WTC11 (cell line): Measurements from ENCODE around the gene MFSD12. TPM values are rescaled to one million over a fixed set of nuclear protein-coding genes. Genes with fewer than 3 reads are reported as not detected.

ENCODE experiments used
- ATAC-seq: fragments of 200-7000 bp; cut with Tn5 transposase; 2 replicates; pipeline ENCODE4 v1.10.0; 2021; ENCODE audit warnings: mild to moderate bottlenecking, moderate library complexity
- CTCF ChIA-PET: fragments of 300-600 bp; sonication (Branson Sonifier 250); formaldehyde crosslinking; loops from one replicate; lab custom pipeline; 2021; ENCODE audit warnings: antibody characterized with exemption; lab: Charles Lee
- POLR2A ChIA-PET: fragments of 350-600 bp; sonication (Branson Sonifier 250); formaldehyde crosslinking; loops from one replicate; lab custom pipeline; 2021; ENCODE audit warnings: antibody characterized with exemption; lab: Charles Lee
- DNase-seq: peaks from one replicate; pipeline ENCODE4 v3.0.0; 2021; ENCODE audit warnings: low spot score
- H3K27ac Mint-ChIP-seq: 2 replicates; pipeline ENCODE4 v1.8.0; 2021; ENCODE audit warnings: mixed read lengths
- H3K27me3 Mint-ChIP-seq: 2 replicates; pipeline ENCODE4 v1.8.0; 2021; ENCODE audit warnings: low read depth, mild to moderate bottlenecking, moderate library complexity, mixed read lengths
- H3K36me3 Mint-ChIP-seq: 2 replicates; pipeline ENCODE4 v1.8.0; 2021; ENCODE audit warnings: mixed read lengths
- H3K4me1 Mint-ChIP-seq: 2 replicates; pipeline ENCODE4 v1.8.0; 2022; ENCODE audit warnings: mixed read lengths
- H3K4me3 Mint-ChIP-seq: 2 replicates; pipeline ENCODE4 v1.8.0; 2021; ENCODE audit warnings: mild to moderate bottlenecking, moderate library complexity, mixed read lengths
- H3K9me3 Mint-ChIP-seq: 2 replicates; pipeline ENCODE4 v1.8.0; 2021; ENCODE audit warnings: mixed read lengths
- ARID4B ChIP-seq: sonication (generic); formaldehyde crosslinking; IDR thresholded peaks from 2 replicates; pipeline ENCODE4 v1.8.0; 2023; ENCODE audit warnings: missing genetic modification reagents, mild to moderate bottlenecking, borderline replicate concordance
- ESRRA ChIP-seq: sonication (generic); formaldehyde crosslinking; IDR thresholded peaks from 2 replicates; pipeline ENCODE4 v1.8.1; 2022; ENCODE audit warnings: mild to moderate bottlenecking, missing genetic modification reagents, borderline replicate concordance
- ETV6 ChIP-seq: sonication (generic); formaldehyde crosslinking; IDR thresholded peaks from 2 replicates; pipeline ENCODE4 v1.8.1; 2022; ENCODE audit warnings: mild to moderate bottlenecking, missing genetic modification reagents
- MYBL2 ChIP-seq: sonication (generic); formaldehyde crosslinking; IDR thresholded peaks from 2 replicates; pipeline ENCODE4 v1.8.1; 2023; ENCODE audit warnings: mild to moderate bottlenecking, moderate library complexity, missing genetic modification reagents
- NFE2L1 ChIP-seq: sonication (generic); formaldehyde crosslinking; IDR thresholded peaks from 2 replicates; pipeline ENCODE4 v1.8.1; 2023; ENCODE audit warnings: missing genetic modification reagents
- NFYB ChIP-seq: sonication (generic); formaldehyde crosslinking; conservative IDR thresholded peaks from 2 replicates; pipeline ENCODE4 v1.8.0; 2022; ENCODE audit warnings: low read depth, missing genetic modification reagents
- NR3C1 ChIP-seq: sonication (generic); formaldehyde crosslinking; conservative IDR thresholded peaks from 2 replicates; pipeline ENCODE4 v1.8.1; 2023; ENCODE audit warnings: low read depth, mild to moderate bottlenecking, missing genetic modification reagents
- RELA ChIP-seq: sonication (generic); formaldehyde crosslinking; IDR thresholded peaks from 2 replicates; pipeline ENCODE4 v1.8.1; 2022; ENCODE audit warnings: missing genetic modification reagents, mild to moderate bottlenecking, borderline replicate concordance
- SMAD4 ChIP-seq: sonication (generic); formaldehyde crosslinking; IDR thresholded peaks from 2 replicates; pipeline ENCODE4 v1.8.0; 2022; ENCODE audit warnings: mild to moderate bottlenecking, missing genetic modification reagents
- TEAD1 ChIP-seq: sonication (generic); formaldehyde crosslinking; IDR thresholded peaks from 2 replicates; pipeline ENCODE4 v1.8.0; 2022; ENCODE audit warnings: mild to moderate bottlenecking, missing genetic modification reagents
- ZBTB21 ChIP-seq: sonication (generic); formaldehyde crosslinking; IDR thresholded peaks from 2 replicates; pipeline ENCODE4 v1.8.1; 2023; ENCODE audit warnings: mild to moderate bottlenecking, missing genetic modification reagents, borderline replicate concordance
- ZNF317 ChIP-seq: sonication (generic); formaldehyde crosslinking; IDR thresholded peaks from 2 replicates; pipeline ENCODE4 v1.8.1; 2023; ENCODE audit warnings: low read depth, mild to moderate bottlenecking, moderate library complexity, missing genetic modification reagents, borderline replicate concordance
- ZNF416 ChIP-seq: fragments of 250-450 bp; sonication (Bioruptor Pico); IDR thresholded peaks from 2 replicates; pipeline ENCODE4 v1.9.0; 2021; ENCODE audit warnings: mild to moderate bottlenecking, inconsistent platforms
- total RNA-seq: library from RNA; stranded (reverse); gene quantifications from 3 replicates; pipeline ENCODE4 v1.2.3, GENCODE V29; 2021
- TF ChIP-seq, protein P1 (sequence below): sonication (generic); formaldehyde crosslinking; IDR thresholded peaks from 2 replicates; pipeline ENCODE4 v1.8.1; 2023; ENCODE audit warnings: mild to moderate bottlenecking, moderate library complexity, missing genetic modification reagents
- TF ChIP-seq, protein P2 (sequence below): sonication (generic); formaldehyde crosslinking; IDR thresholded peaks from 2 replicates; pipeline ENCODE4 v1.8.0; 2023; ENCODE audit warnings: missing genetic modification reagents
- TF ChIP-seq, protein P3 (sequence below): sonication (generic); formaldehyde crosslinking; IDR thresholded peaks from 2 replicates; pipeline ENCODE4 v1.8.0; 2022; ENCODE audit warnings: mild to moderate bottlenecking, missing genetic modification reagents
- TF ChIP-seq, protein P4 (sequence below): fragments of 250-450 bp; sonication (Bioruptor Pico); conservative IDR thresholded peaks from 2 replicates; pipeline ENCODE4 v1.9.0; 2021; ENCODE audit warnings: mild to moderate bottlenecking

Gene MFSD12
- total RNA-seq, 1 experiment from 2014 or later = 59.9 TPM

DNA sequence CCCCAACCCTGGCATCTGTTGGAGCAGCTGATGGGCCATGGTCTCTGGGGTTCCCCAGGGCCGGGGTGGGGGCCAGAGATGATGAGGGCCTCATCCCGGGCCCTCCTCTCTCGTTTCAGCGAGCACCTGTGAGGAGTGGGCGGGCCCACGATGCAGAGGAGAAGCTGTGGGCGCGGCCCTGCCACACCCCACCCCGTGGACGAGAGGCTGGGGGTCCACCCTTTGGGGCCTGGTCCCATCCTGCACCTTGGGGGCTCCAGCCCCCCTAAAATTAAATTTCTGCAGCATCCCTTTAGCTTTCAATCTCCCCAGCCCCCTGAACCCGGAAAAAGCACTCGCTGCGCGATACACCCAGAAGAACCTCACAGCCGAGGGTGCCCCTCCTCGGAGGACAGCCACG is 21.0 kb upstream of the MFSD12 start:
- Mint-ChIP-seq H3K9me3 (no peaks in the 10 kb centered on the region), H3K4me3 (peak overlapping the region; percentile 75)
- POLR2A ChIA-PET = interaction anchor here (0.6 to 3.3 kb wide), 4 partner anchors 13 to 44 kb away, joined by 3 to 12 read pairs (median 4); no protein-coding TSS in a partner anchor

More for the DNA sequence above, 21.0 kb upstream of the MFSD12 start:
- TF ChIP-seq ESRRA (CRISPR knock-in tag) (no peak), MYBL2 (CRISPR knock-in tag) (no peak), ZNF317 (CRISPR knock-in tag) (no peak), SMAD4 (no peak), NR3C1 (CRISPR knock-in tag) (no peak), RELA (no peak), ARID4B (CRISPR knock-in tag) (no peak), ZNF416 (CRISPR knock-in tag) (no peak), ZBTB21 (CRISPR knock-in tag) (no peak), ETV6 (CRISPR knock-in tag) (no peak), NFYB (CRISPR knock-in tag) (no peak), NFE2L1 (CRISPR knock-in tag) (no peak), TEAD1 (CRISPR knock-in tag) (no peak)
- TF ChIP-seq, protein P1, sequence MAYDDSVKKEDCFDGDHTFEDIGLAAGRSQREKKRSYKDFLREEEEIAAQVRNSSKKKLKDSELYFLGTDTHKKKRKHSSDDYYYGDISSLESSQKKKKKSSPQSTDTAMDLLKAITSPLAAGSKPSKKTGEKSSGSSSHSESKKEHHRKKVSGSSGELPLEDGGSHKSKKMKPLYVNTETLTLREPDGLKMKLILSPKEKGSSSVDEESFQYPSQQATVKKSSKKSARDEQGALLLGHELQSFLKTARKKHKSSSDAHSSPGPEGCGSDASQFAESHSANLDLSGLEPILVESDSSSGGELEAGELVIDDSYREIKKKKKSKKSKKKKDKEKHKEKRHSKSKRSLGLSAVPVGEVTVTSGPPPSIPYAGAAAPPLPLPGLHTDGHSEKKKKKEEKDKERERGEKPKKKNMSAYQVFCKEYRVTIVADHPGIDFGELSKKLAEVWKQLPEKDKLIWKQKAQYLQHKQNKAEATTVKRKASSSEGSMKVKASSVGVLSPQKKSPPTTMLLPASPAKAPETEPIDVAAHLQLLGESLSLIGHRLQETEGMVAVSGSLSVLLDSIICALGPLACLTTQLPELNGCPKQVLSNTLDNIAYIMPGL (CRISPR knock-in tag) = no peak
- TF ChIP-seq, protein P2, sequence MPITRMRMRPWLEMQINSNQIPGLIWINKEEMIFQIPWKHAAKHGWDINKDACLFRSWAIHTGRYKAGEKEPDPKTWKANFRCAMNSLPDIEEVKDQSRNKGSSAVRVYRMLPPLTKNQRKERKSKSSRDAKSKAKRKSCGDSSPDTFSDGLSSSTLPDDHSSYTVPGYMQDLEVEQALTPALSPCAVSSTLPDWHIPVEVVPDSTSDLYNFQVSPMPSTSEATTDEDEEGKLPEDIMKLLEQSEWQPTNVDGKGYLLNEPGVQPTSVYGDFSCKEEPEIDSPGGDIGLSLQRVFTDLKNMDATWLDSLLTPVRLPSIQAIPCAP = no peak
- TF ChIP-seq, protein P3, sequence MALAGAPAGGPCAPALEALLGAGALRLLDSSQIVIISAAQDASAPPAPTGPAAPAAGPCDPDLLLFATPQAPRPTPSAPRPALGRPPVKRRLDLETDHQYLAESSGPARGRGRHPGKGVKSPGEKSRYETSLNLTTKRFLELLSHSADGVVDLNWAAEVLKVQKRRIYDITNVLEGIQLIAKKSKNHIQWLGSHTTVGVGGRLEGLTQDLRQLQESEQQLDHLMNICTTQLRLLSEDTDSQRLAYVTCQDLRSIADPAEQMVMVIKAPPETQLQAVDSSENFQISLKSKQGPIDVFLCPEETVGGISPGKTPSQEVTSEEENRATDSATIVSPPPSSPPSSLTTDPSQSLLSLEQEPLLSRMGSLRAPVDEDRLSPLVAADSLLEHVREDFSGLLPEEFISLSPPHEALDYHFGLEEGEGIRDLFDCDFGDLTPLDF (CRISPR knock-in tag) = no peak
- TF ChIP-seq, protein P4, sequence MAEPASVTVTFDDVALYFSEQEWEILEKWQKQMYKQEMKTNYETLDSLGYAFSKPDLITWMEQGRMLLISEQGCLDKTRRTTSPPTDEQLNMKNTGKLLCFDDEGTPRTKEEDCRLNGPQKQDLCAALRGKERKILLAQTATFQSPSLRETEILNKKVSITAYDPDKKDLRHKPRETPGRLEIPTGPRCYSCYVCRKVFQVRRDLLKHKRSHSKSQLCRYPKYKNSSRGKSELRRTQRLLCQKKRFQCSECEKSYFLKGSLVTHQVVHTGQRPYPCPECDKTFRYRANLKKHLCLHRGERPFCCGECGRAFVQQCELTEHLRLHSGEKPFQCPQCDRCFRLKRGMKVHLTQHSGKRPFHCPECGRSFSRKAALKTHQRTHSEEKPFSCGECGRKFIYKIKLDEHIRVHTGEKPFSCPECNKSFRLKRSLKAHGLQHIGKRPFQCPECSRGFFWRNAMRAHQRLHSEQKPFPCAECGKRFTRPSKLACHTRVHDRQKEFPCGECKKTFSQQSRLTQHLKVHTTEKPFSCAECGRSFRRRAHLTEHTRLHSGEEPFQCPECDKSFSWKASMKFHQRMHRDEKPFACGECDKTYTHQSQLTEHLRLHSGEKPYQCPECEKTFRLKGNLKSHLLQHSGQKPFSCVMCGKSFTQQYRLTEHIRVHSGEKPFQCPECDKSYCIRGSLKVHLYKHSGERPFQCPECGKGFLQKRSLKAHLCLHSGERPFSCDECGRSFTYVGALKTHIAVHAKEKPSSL (CRISPR knock-in tag) = no peak
- no peak for DNase-seq
- Mint-ChIP-seq H3K27ac (no peak overlapping the region), H3K36me3 (peaks cover 8% of the 10 kb centered on the region), H3K4me1 (peaks cover 14% of the 10 kb centered on the region), H3K27me3 (peaks cover 30% of the 10 kb centered on the region)
- CTCF ChIA-PET = interaction anchor here (1.0 to 6.5 kb wide), 10 partner anchors 8 to 144 kb away, joined by 3 to 115 read pairs (median 8); partner anchors contain the start of genes DOHH and GIPC3
- no peak for ATAC-seq
